HG03097 (cell line): ENCODE data around the gene PTGES3L.
"Not testable (repeated sequence)": the region's sequence is repeated elsewhere in the genome, so short reads cannot be mapped to it uniquely, and the experiment has no call there.

ENCODE experiments used
- ATAC-seq: cut with Tn5 transposase; IDR thresholded peaks from one replicate; pipeline ENCODE4 v1.9.1; 2021; ENCODE audit not compliant: unreplicated experiment, low FRiP score

Gene PTGES3L

GRCh38 chr17:43014649-43015542 lies 35.0 kb upstream of the PTGES3L start:
- ATAC-seq = no peak

GRCh38 chr17:43014020-43014648 lies 34.3 kb upstream of the PTGES3L start:
- ATAC-seq = no peak

DNA sequence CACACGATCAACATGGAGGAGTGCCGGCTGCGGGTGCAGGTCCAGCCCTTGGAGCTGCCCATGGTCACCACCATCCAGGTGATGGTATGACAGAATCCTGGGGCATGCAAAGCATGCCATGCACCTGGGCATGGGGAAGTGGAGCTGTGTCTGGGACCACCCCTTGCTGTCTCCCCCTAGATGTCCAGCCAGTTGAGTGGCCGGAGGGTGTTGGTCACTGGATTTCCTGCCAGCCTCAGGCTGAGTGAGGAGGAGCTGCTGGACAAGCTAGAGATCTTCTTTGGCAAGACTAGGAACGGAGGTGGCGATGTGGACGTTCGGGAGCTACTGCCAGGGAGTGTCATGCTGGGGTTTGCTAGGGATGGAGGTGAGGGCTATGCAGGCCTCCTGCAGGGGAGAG lies 33.4 kb upstream of the PTGES3L start:
- ATAC-seq = no peak

- ATAC-seq = no peak
Observed at GRCh38 chr17:43011728-43012472, 32.0 kb upstream of the PTGES3L start.

DNA sequence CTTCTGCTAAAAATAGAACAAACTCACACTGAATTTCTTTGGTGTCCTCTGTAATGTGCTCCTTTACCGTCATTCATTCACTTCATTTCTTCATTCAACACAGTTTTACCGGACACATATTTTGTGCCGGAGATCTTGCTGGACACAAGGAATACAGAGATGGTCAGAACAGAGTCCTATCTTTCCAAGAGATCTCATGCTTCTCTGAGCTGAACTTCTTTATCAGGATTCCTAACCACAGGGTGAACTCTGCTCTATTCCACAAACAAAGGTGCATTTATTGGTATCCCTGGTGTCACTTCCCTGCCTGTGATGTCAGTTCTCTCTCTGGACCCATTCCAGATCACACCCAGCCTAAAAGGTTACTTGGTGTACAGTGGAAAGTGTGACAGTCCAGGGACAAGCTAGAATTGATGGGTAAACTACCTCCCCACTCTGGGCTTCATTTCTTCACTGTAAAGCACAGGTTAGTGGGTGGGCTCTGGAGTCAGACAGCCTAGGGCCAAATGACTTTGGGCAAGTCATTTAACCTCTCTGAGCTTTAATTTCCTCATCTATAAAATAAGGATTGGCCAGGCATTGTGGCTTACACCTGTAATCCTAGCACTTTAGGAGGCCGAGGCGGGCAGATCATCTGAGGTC lies 30.9 kb upstream of the PTGES3L start:
- ATAC-seq = no peak

DNA sequence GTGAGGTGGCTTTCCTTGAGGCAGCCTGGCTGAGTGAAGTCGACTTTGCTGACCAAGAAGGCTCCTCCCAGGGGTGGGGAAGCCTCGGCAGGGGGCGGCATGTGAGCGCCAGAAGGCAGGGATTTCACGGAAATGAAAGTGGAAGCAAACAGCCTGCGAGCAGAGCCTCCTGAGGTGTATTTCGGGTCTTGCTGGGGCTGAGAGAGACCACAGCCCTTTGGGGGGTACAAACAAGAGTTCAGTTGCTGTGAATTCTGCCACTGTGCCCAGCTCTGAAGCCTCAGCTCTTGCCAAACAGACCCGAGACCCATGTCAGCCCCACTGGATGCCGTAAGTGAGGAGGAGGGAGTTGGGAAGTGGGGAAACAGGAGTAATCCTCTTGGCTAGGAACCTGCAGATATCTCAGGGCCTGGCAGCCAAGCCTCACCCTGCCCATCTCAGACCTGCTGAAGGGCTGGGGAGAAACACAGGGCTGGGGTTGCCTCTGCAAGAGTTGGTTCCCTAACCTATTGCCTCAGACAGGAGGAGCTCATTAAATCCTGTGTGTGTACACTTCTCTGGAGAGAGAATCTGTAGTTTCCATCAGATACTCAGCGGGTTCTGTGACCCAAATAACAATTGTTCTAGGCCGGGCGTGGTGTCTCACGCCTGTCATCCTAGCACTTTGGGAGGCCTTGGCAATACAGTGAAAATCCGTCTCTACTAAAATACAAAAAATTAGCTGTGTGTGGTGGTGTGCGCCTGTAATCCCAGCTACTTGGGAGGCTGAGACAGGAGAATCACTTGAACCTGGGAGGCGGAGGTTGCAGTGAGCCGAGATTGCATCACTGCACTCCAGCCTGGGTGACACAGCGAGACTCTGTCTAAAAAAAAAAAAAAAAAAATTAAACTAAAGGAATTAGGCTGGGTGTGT lies 27.0 kb upstream of the PTGES3L start, which contains the start of gene IFI35:
IFI35 (plus strand) TSS at position 146 of the 913 bp plus-strand sequence; CDS start at position 310, 164 bp downstream.
- ATAC-seq = no peak

DNA sequence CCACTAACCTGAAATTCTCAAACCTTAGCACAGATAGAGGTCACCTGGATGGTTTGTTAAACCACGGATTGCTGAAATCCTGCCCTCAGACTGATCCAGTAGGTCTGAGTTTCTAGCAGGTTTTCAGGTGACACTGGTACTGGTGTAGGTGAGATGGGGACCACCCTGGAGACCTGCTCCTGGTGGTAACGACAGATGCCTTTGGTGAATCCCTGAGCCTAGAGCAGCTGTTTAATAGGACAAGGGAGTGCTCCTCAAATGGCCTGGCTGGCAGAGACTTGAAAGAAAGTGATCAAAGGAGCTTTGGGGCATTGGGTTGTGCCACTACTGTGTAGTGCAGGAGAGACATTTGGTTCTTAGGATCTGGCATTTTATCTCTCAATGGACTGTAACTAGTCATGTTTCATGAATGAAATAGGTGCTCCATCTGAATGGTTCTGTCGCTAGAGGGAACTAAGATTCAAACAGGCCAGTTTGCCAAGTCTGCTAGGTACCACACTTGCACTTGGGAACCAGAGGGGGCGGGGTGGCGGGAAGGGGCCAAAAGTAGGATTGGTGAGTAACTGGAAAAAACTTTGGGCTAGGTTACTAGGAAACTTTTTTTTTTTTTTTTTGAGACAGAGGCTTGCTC lies 23.8 kb upstream of the PTGES3L start:
- ATAC-seq = no peak

DNA sequence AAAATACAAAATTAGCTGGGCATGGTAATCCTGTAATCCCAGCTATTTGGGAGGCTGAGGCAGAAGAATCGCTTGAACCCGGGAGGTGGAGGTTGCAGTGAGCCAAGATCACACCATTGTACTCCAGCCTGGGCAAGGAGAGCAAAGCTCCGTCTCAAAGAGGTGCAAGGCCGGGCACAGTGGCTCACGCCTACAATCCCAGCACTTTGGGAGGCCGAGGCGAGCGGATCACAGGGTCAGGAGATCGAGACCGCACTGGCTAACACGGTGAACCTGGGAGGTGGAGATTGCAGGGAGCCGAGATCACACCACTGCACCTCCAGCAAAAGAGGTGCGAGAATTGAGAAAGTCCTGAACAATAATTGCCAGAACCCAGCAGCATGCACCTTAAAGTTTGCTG lies 21.0 kb upstream of the PTGES3L start:
- not testable (repeated sequence) for ATAC-seq

DNA sequence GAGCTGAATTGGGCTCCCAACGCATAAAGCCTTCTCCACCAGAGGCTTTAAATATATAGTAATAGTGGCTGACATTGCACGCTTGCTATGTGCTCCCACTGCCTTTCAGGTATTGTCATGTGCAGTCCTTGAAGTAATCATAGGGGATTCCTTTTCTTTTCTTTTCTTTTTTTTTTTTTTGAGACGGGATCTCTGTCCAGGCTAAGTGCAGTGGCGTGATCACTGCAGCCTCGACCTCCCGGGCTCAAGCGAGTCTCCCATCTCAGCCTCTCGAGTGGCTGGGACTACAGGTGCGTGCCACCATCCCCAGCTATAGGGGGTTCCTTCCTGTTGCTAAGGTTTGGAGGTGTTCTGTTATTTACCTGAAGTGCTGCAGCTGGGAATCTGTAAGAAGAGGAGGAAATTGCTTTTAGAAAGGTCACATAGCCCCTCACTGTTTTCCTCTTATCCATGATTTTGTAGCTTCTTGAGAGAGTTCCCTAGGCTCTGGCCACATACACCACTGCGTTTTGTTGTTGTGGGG lies 19.2 kb upstream of the PTGES3L start:
- no peak for ATAC-seq

GRCh38 chr17:42997984-42998938 lies 18.4 kb upstream of the PTGES3L start, which contains the start of gene RPL27:
Gene RPL27, plus strand, starts transcription at chr17:42998419. Its CDS starts 332 bp downstream, at chr17:42998751.
- ATAC-seq = peak; percentile 90

GRCh38 chr17:42997390-42997983 lies 17.6 kb upstream of the PTGES3L start:
- no peak for ATAC-seq

DNA sequence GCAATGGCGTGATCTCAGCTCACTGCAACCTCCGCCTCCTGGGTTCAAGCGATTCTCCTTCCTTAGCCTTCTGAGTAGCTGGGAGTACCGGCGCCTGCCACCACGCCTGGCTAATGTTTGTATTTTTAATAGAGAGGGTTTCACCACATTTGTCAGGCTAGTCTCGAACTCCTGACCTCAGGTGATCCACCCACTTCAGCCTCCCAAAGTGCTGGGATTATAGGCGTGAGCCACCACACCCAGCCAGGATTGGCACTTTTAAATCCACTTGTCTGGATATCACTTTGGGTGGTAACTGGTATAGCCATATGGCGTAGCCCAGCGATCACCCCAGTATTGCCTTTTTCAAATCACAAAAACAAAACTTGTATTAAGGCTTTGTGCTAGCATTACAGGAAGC lies 14.0 kb upstream of the PTGES3L start:
- ATAC-seq = not testable (repeated sequence)

DNA sequence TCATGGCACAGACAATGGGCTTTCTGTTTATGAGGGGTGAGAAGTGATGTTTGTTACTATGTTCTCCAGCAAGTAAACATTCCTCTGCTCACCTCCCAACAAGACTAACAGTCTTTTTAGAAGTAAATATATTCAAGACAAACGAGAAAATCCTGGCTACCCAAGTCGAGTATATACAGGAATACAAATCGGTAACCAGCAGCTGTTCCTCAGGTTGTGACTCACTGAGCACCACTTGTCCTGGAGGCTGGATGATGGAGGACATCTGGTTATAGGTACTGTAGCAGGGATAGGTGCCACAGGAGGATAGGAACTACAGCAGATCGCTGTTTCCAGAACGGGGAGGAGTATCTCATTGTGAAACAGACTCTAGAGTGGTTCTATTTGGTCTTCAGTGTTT lies 13.0 kb upstream of the PTGES3L start:
- ATAC-seq = no peak

DNA sequence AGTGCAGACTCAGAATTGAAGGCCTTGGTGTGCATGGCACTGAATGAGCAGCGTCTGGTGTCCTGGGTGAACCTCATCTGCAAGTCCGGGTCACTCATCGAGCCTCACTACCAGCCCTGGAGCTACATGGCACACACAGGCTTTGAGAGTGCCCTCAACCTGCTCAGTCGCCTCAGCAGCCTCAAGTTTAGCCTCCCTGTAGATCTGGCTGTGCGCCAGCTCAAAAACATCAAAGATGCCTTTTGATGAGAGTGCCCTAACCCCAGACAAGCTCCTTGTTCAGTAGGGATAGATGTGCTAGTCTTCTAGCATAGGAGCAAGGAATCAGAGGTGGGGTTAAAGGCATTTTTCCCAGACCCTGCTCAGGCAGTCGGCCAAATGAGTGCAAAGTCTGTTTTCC lies 11.6 kb upstream of the PTGES3L start:
- no peak for ATAC-seq

DNA sequence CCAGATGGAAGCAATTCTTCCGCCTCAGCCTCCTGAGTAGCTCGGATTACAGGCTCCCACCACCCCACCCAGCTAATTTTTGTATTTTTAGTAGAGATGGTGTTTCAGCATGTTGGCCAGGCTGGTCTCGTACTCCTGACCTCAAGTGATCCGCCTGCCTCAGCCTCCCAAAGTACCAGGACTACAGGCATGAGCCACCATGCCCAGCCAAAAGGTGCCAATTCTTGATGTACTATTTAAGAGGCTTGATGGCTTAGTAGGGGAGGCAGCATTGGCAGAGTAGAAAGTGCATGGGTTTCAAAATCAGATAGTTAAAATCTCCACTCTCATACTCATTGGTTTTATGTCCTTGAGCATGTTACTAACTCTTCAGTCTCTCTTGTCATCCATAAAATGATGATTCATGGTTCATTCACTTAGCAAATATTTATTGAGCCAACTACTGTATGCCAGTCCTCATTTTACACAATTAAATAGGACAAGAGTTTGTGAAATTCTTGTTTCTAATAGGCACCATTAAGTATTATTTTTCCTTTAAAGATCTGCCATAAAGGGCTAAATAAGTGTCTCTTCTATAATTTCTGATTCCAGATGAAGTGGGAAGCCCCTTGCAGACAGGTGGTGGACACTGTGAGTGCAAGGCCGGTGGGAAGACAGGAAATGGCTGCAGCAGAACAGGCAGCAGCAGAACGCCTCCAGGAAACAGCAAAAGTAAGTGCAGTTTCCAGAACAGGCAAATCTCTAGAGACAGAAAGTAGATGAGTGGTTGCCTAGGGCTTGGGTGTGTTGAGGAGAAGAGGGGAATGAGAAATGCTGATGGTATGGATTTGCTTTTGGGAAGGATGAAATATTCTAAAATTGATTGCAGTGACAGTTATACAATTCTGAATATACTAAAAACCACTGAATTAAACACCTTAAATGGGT lies 10.1 kb upstream of the PTGES3L start:
- no peak for ATAC-seq

DNA sequence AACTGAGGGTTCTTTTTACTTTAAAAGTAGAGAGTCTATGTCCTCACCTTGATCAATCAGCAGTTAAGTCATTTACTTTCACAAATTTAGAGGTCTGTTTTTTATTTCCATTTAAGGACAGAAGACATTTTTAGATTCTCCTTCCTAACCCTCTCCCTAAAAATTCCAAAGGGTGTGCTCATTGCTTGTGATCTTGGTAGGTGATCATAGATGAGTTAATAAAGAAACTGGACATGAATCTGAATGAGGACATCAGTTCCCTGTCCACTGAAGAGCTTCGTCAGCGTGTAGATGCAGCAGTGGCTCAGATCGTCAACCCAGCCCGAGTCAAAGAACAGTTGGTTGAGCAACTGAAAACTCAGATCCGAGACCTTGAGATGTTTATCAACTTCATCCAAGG lies 9.3 kb upstream of the PTGES3L start:
- ATAC-seq = no peak
